HG02981 (cell line): ENCODE results near the gene TENT5C.

Experiments used
- ATAC-seq: cut with Tn5 transposase; IDR thresholded peaks from one replicate; pipeline ENCODE4 v1.9.1; 2021; ENCODE audit warnings: mild to moderate bottlenecking, moderate library complexity; ENCODE audit not compliant: unreplicated experiment

Gene TENT5C

GRCh38 chr1:117590273-117590925 lies 15.4 kb upstream of the TENT5C start:
- no peak for ATAC-seq

DNA sequence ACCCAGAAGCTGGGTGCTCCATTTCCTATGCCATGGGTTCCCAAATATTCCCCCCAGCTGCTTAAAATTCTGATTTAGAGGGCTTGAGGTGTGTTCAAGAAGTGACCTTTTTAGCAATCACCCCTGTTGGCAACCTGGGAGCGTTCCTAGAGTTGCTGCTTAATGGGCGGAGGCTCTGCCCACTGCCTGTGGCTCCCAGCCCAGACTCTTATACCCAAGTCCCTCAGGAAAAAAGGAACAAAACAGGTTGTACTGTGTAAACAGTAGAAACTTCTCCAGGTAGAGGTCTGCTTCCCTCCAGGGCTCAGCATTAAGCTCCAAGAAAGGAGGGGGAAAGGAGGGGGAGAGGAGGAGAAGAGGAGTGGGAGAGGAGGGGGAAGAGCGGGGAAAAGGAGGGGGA lies 14.6 kb upstream of the TENT5C start:
- ATAC-seq: no peak

DNA sequence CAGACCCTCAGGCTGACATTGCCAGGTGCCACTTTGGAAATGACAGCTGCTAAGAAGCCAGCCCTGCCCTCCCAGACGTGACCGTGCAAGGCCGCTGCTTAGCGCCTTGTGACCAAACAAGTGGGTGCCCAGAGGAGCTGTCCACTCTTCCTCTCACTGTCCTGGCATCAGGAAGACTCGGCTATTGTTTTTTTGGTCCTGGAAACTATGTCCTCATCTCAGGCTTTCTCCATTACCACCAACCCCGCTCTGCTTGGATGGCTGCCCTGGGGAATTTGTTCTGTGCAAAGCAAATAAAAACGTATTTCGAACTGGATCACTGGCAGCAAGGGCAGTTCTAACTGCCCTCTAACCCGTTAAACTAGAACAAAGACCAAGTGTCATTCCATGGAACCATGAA lies 13.7 kb upstream of the TENT5C start:
- ATAC-seq: no peak

DNA sequence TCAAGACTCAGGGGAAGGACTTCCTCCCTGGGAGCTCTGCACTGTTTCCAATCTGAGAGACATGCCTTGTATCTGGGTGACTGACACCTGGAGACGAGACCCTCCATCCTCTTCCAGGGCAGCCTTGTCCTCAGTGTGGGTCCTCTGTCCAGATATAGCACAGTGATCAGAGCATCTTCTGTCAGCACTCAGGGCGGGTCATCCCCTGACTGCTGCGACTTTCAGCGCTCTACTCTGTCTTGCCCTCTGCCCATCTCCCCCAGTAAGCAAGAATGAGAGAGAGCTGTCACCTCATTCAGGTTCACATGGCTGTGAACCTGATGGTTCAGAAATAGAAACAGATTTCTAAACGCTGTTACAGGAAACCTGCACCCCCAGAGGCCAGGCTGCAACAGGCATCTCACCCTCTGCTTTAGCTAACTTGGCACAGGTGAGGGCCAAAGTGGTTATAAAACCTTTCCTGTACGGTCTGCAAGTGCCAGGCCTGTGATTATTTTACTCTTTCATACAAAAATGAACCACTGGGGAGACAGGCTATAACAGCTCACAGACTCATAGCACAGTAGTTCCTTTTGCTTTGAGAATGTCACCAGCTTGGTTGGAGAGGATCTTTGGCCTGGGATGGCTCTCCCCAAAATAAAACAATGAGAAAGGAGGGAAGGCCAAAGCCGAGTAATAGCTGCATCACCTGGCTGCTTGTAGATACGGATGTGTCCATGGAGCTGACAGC lies 11.4 kb upstream of the TENT5C start:
- no peak for ATAC-seq

DNA sequence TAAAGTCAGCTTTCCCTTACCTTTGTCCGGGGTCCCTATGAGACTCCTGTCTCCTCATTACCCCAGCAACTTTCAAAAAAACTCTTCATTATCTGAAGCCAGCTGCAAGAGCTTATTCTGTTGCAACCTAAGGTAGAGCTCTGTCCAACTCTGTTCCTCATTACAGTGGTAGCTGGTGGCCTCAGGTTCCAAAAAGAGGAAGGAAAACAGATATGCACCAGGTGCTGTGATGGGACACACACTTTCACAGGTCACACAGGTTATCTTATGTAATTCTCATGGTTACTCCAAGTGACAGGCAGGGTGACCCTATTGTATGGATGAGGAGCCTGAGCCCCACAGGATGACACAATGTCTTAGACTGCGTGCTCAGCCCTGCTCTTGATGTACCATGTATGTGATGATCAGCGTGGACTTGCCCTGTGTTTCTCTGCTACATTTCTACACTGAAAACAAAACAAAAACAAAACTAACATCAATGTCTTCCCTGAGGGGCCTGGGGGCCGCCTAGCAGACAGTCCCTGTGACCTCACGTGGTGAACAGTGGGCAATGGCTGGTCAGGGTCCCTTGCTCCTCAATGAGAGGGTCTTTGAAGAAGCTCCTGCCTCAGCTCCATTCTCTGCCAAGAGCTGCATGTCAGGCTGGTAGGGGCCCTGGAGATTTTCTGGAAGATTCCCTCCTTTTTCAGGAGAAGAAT lies 9.7 kb upstream of the TENT5C start:
- ATAC-seq: no peak

DNA sequence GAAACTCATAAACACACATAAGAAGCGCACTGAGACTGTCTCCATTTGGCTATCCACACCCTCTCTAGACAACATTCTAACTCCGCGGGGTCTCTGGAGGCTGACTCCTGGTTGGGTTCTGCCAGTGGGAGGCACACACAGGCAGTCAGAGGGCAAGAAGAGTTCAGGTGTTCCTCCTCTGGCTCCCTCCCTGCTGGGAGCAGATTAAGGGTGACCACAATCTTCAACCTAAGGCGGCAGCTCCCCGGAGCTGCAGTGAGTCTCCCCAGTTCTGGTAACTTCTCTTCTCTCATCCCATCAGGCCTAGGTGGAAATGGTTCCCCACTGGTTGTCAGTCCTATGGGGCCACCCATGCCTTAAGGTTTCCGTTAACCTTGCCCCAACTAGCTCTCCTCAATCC lies 7.4 kb upstream of the TENT5C start:
- no peak for ATAC-seq

- ATAC-seq: no peak
These were observed 6.3 kb upstream of the TENT5C start for GRCh38 chr1:117599286-117600221.

- no peak for ATAC-seq
These were observed 5.4 kb upstream of the TENT5C start for GRCh38 chr1:117600325-117600943.

DNA sequence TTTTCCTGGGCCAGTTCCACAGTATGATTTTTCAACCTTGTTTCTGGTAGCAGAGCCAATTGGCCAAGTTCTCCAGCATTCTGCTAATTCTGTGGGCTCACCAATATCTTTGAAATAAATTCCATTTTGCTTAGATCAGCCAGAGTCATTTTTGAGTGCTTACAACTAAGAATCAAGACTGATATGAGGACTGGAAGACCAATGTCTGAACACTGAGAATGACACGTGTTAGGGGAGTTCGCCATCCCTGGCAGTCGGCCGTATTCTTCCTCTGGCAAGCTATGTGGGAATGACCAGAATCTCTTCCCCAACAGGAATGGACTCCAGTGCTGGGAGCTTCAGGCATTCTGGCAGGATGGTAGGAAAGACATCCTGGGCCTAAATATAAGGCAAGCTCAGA lies 4.9 kb upstream of the TENT5C start:
- no peak for ATAC-seq

DNA sequence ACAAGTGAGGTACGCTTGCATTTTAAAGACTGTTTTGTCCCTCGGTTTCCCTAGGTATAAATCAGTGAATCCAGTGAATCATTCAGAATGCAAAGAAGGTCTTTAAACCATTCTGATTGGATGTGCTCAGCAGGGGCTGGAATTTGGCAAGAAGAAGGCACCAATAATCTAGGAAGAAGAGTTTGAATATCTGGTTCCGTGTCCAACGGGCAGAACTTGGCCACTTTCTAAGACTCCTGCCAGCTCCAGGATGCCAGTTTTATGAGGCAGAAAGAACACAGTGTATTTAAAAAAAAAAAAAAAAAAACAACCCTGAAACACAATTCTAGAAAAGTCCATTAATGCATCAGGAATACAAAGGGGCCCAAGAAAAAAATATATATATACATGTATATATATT lies 3.0 kb upstream of the TENT5C start:
- ATAC-seq: no peak

- peak; percentile 28 for ATAC-seq
These were observed 579 bp upstream of the TENT5C start for GRCh38 chr1:117605164-117605773.

DNA sequence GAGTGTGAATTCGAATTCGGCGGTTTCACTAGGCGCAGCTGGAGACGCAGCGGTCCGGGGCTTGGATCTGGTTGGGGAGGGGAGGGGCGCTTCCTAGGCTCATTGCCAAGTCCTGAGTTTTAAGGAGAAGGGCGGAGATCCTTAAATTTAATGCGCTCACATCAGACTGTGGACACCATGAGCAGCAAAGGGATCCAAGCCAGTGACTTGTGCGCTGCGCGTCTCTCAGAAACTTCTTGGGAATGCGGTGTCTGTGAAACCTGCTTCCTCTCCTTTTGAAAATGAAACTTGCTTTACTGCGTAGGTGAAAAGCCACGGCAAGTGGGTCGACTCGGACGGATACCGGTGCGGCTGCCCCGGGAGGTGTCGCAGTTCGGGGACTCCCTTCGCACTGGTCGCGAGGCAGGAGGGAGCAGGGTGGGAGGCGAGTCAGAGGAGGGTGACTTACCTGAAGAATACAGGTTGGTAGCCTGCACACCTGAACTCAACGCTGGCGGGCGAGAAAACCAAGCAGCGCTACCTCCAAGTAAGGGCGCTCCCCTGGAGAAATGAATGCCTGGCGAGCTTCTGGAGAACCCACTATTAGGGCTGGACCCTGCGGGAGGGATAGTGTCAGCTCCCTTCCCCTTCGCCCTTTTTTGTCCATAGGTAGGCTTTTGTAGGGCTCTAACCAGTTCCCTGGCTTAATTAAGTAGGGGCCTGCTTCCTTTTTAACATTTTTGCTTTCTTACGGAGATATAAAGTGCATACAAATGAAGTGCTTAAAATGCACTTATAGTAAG lies 992 bp downstream of the TENT5C start:
- ATAC-seq: no peak

DNA sequence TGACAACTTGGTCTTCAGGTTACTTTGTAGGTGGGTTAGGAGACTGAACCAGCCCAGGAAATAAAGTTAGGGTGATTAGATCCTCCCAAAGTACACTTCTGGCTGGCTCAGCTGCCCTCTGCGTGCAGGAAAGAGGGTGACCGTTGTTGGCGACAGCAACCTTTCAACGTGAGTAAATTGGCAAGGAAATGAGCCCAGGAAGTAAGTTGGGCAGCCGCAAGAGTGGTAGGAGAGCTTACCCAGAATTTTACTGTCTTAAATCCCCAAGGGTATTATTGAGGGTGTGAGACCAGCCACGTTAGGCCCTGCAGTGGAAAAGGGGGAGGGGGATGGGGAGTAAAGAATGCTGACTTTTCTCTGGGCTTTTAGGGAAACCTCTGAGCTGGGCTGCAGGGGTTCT lies 1.6 kb downstream of the TENT5C start:
- ATAC-seq: no peak

- ATAC-seq: no peak
These were observed 2.3 kb downstream of the TENT5C start for GRCh38 chr1:117608115-117608615.

DNA sequence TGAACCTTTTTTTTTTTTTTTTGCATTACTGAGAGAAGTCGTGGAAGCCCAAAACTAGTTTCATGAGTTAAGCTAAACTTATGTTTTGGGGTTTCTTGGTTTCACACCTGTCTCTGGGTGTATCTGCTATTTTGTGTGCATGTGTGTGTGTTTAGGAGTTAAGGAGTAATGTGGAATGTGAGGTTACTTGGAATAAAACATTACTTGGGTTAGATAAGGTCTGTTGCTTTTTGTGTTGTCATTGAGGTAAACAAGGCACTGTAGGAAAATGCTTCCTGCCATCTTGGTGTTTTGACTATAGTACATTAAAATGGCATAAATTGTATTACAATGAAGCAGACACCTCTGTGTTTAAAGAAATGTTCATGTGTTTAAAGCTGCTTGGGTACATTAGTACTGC lies 2.9 kb downstream of the TENT5C start:
- no peak for ATAC-seq

GRCh38 chr1:117609471-117609911 lies 3.6 kb downstream of the TENT5C start:
- ATAC-seq: no peak

GRCh38 chr1:117610036-117610435 lies 4.2 kb downstream of the TENT5C start:
- ATAC-seq: no peak

- ATAC-seq: no peak
These were observed 5.3 kb downstream of the TENT5C start for GRCh38 chr1:117611121-117611601.

DNA sequence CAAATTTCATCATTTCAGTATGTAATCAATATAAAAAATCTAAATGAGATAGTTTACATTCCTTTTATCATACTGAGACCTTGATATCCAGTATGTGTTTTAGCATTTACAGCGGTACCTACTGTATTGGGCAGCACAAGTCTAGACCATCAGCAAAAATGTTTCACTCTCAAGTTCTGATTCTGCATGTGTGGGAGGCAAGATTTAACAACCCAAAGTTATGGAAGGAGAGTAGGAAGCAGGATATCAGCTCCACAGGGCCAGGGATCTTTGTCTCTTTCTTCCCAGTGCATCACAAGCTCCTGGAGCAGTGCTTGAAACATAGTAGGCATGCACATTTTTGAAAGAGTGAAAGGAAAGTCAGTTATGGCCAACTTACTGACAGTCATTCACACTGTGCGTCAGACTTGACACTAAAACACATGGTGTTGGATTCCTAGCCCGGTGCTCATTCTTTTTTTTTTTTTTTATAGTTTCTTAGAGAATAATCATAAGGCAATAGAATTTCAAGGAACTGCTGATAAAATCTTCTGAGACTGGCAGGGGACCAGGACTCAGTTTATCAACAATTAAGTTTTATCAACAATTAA lies 6.1 kb downstream of the TENT5C start:
- no peak for ATAC-seq
